ENCODE data around the gene RAP1B. TPM values are rescaled to one million over a fixed set of nuclear protein-coding genes. Genes with fewer than 3 reads are reported as not detected.

RAP1B gene
- 253 TPM for polyA plus RNA-seq
- long read RNA-seq, donor 1, full-length matches to known transcripts, result 31 of 31 reads
- long read RNA-seq, donor 1, partial matches to known transcripts, result 0 of 31 reads
- long read RNA-seq, donor 1, other reads (novel, unspliced or antisense), result 0 of 31 reads
- long read RNA-seq, donor 2, full-length matches to known transcripts, result 74 of 84 reads
- long read RNA-seq, donor 2, partial matches to known transcripts, result 5 of 84 reads
- long read RNA-seq, donor 2, other reads (novel, unspliced or antisense), result 5 of 84 reads
- long read RNA-seq, donor 3, result 0 reads
- long read RNA-seq, donor 4, full-length matches to known transcripts, result 5 of 5 reads
- long read RNA-seq, donor 4, partial matches to known transcripts, result 0 of 5 reads
- long read RNA-seq, donor 4, other reads (novel, unspliced or antisense), result 0 of 5 reads
- long read RNA-seq, donor 5, full-length matches to known transcripts, result 37 of 37 reads
- long read RNA-seq, donor 5, partial matches to known transcripts, result 0 of 37 reads
- long read RNA-seq, donor 5, other reads (novel, unspliced or antisense), result 0 of 37 reads
- long read RNA-seq, donor 6, full-length matches to known transcripts, result 39 of 79 reads
- long read RNA-seq, donor 6, partial matches to known transcripts, result 40 of 79 reads
- long read RNA-seq, donor 6, other reads (novel, unspliced or antisense), result 0 of 79 reads
- long read RNA-seq, donor 7, full-length matches to known transcripts, result 16 of 21 reads
- long read RNA-seq, donor 7, partial matches to known transcripts, result 5 of 21 reads
- long read RNA-seq, donor 7, other reads (novel, unspliced or antisense), result 0 of 21 reads
- long read RNA-seq, donor 8, full-length matches to known transcripts, result 65 of 85 reads
- long read RNA-seq, donor 8, partial matches to known transcripts, result 20 of 85 reads
- long read RNA-seq, donor 8, other reads (novel, unspliced or antisense), result 0 of 85 reads
- long read RNA-seq, donor 9, full-length matches to known transcripts, result 54 of 54 reads
- long read RNA-seq, donor 9, partial matches to known transcripts, result 0 of 54 reads
- long read RNA-seq, donor 9, other reads (novel, unspliced or antisense), result 0 of 54 reads
- long read RNA-seq, donor 10, full-length matches to known transcripts, result 47 of 54 reads
- long read RNA-seq, donor 10, partial matches to known transcripts, result 7 of 54 reads
- long read RNA-seq, donor 10, other reads (novel, unspliced or antisense), result 0 of 54 reads
- long read RNA-seq, donor 11, full-length matches to known transcripts, result 32 of 40 reads
- long read RNA-seq, donor 11, partial matches to known transcripts, result 8 of 40 reads
- long read RNA-seq, donor 11, other reads (novel, unspliced or antisense), result 0 of 40 reads

DNA sequence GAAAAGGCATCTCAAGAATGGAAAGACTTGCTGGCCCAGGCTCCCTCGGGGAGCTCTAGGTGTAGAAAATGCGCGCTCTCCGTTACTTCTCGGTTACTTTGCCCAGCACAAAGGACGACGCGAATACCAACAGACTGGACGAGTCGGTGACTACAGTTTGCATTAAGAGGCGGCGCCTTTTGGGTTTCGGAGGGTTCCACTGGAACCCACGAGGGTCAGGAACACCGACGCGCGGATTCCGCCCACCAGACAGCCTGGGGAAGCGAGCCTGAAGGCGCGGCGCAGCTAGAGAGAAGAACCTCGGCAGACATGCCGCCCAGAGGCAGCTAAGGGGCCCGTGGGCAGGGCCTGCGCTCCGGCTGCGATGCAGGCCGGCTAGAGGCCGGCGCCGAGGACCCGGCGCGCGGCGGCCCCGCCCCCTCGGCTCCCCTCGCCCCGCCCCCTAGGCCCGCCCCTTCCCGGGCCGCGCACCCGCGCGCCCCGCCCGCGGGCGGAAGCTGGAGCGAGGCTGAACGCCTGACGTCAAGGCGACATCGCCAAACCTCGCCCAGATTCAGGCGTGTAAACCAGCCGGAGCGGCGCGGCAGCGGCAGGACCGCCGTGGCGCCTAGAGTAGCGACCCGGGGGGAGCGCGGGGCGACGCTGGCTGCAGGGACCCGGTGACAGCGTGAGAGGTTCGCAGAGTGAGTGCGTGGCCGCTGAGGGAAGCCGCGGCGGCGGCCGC, at the start of gene RAP1B:
Gene RAP1B (plus strand): TSS at position 530 of the 724 bp plus-strand sequence. CDS start 37,826 bp downstream, outside the sequence.
- WGBS (ENCODE audit: insufficient coverage, low lambda C conversion rate), result no CpG with 5 or more reads among the region's 84 CpGs
- no peaks in the 10 kb centered on the region for H3K9me3 ChIP-seq (ENCODE audit: control insufficient read depth, low read depth, low read length)
- H3K4me1 ChIP-seq (ENCODE audit: control insufficient read depth, insufficient read depth, low read length), result peaks cover 2% of the 10 kb centered on the region
- peak; percentile 87 to 90 for DNase-seq
- H3K36me3 ChIP-seq (ENCODE audit: control insufficient read depth, insufficient read depth, low read length), result peaks cover 2% of the 10 kb centered on the region
- H3K4me3 ChIP-seq (ENCODE audit: low read length), result peak within 1 kb of the TSS; percentile 81
- peak within 1 kb of the TSS; percentile 100 for H3K27ac ChIP-seq (ENCODE audit: low read length)
- no peaks in the 10 kb centered on the region for H3K27me3 ChIP-seq (ENCODE audit: control insufficient read depth, insufficient read depth, low read length)

GRCh38 chr12:68561830-68562229, 48.9 kb upstream of the RAP1B start:
- no peak for DNase-seq
- no peaks in the 10 kb centered on the region for H3K4me1 ChIP-seq (ENCODE audit: control insufficient read depth, insufficient read depth, low read length)

DNA sequence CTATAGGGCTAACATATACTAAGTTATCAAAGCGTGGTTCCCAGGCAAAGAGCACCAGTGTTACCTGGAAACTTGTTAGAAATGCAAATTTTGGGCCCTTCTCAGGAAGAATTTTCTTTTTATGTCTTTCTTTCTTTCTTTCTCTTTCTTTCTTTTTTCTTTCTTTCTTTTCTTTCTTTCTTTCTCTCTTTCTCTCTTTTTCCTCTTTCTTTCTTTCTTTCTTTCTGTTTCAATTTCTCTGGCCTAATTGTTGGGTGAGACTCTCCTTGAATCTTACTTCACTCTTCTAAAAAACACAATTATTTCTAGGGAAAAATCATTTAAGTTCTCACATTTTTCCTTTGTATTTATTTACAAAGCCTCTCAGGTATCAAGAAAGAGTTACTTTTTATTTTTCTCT, 46.5 kb upstream of the RAP1B start:
- H3K27ac ChIP-seq (ENCODE audit: low read length), result no peak overlapping the region
- DNase-seq, result no peak
- no peaks in the 10 kb centered on the region for H3K36me3 ChIP-seq (ENCODE audit: control insufficient read depth, insufficient read depth, low read length)
- no peaks in the 10 kb centered on the region for H3K4me1 ChIP-seq (ENCODE audit: control insufficient read depth, insufficient read depth, low read length)
- 86% methylated on average over 1 of the region's 1 CpG for WGBS (ENCODE audit: insufficient coverage, low lambda C conversion rate)
- no peak overlapping the region for H3K4me3 ChIP-seq (ENCODE audit: low read length)
- no peaks in the 10 kb centered on the region for H3K9me3 ChIP-seq (ENCODE audit: control insufficient read depth, low read depth, low read length)
- no peaks in the 10 kb centered on the region for H3K27me3 ChIP-seq (ENCODE audit: control insufficient read depth, insufficient read depth, low read length)

More at GRCh38 chr12:68561830-68562229, 48.9 kb upstream of the RAP1B start:
- no peaks in the 10 kb centered on the region for H3K9me3 ChIP-seq (ENCODE audit: control insufficient read depth, low read depth, low read length)
- no peaks in the 10 kb centered on the region for H3K36me3 ChIP-seq (ENCODE audit: control insufficient read depth, insufficient read depth, low read length)
- no peak overlapping the region for H3K27ac ChIP-seq (ENCODE audit: low read length)
- H3K27me3 ChIP-seq (ENCODE audit: control insufficient read depth, insufficient read depth, low read length), result no peaks in the 10 kb centered on the region
- 60% methylated on average over 1 of the region's 10 CpGs for WGBS (ENCODE audit: insufficient coverage, low lambda C conversion rate)
- no peak overlapping the region for H3K4me3 ChIP-seq (ENCODE audit: low read length)

GRCh38 chr12:68565391-68565903, 45.3 kb upstream of the RAP1B start:
- DNase-seq, result peak in 1 of 2 donors; percentile 20
- Histone ChIP-seq H3K9me3 (ENCODE audit: control insufficient read depth, low read depth, low read length) (no peaks in the 10 kb centered on the region), H3K27ac (ENCODE audit: low read length) (no peak overlapping the region), H3K4me1 (ENCODE audit: control insufficient read depth, insufficient read depth, low read length) (no peaks in the 10 kb centered on the region), H3K27me3 (ENCODE audit: control insufficient read depth, insufficient read depth, low read length) (no peaks in the 10 kb centered on the region), H3K4me3 (ENCODE audit: low read length) (no peak overlapping the region), H3K36me3 (ENCODE audit: control insufficient read depth, insufficient read depth, low read length) (no peaks in the 10 kb centered on the region)
- no CpG with 5 or more reads among the region's 1 CpG for WGBS (ENCODE audit: insufficient coverage, low lambda C conversion rate)

GRCh38 chr12:68568922-68569569, 41.7 kb upstream of the RAP1B start:
- no CpG with 5 or more reads among the region's 3 CpGs for WGBS (ENCODE audit: insufficient coverage, low lambda C conversion rate)
- H3K27me3 ChIP-seq (ENCODE audit: control insufficient read depth, insufficient read depth, low read length), result no peaks in the 10 kb centered on the region
- H3K9me3 ChIP-seq (ENCODE audit: control insufficient read depth, low read depth, low read length), result no peaks in the 10 kb centered on the region
- H3K4me1 ChIP-seq (ENCODE audit: control insufficient read depth, insufficient read depth, low read length), result no peaks in the 10 kb centered on the region
- no peak overlapping the region for H3K27ac ChIP-seq (ENCODE audit: low read length)
- H3K4me3 ChIP-seq (ENCODE audit: low read length), result no peak overlapping the region
- DNase-seq, result no peak
- no peaks in the 10 kb centered on the region for H3K36me3 ChIP-seq (ENCODE audit: control insufficient read depth, insufficient read depth, low read length)

DNA sequence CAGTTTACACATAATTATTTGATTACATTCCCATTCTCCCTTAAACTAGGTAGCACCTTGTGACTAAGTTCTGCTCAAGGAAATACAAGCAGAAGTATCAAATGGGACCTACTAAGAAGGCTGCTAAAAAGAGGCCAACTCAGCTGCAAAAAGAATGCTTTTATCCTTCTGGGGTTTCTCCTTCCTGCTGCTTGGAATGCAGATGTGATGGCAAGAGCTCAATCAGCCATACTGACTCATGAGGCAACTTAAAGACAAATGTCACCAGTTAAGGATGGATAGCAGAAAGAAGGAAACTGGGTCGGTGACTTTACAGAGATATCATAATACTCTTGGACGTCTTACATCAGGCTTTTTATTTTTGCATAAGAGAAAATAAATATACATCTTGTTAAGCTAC, 38.0 kb upstream of the RAP1B start:
- Histone ChIP-seq H3K4me3 (ENCODE audit: low read length) (no peak overlapping the region), H3K27ac (ENCODE audit: low read length) (no peak overlapping the region), H3K4me1 (ENCODE audit: control insufficient read depth, insufficient read depth, low read length) (no peaks in the 10 kb centered on the region), H3K27me3 (ENCODE audit: control insufficient read depth, insufficient read depth, low read length) (no peaks in the 10 kb centered on the region), H3K36me3 (ENCODE audit: control insufficient read depth, insufficient read depth, low read length) (no peaks in the 10 kb centered on the region), H3K9me3 (ENCODE audit: control insufficient read depth, low read depth, low read length) (no peaks in the 10 kb centered on the region)
- no peak for DNase-seq
- WGBS (ENCODE audit: insufficient coverage, low lambda C conversion rate), result no CpG with 5 or more reads among the region's 2 CpGs

DNA sequence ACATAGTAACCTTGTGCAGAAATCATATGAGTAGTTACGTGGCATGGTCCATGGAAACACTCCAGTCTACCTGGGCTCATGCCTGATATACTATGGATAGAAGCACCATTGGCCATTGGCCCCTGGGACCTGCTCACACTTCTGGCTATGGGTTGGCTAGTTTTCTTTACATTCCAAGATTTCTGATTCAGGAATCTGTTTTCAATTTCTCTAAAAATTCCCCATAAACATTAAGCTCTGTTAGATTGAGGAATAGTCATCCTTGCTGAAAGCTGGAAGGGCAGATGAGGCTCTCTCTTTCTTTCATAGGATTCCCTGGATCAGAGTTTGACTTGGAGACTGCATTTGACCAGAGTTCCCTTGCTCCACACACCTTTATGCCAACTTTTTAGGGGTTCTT, 37.3 kb upstream of the RAP1B start:
- Histone ChIP-seq H3K9me3 (ENCODE audit: control insufficient read depth, low read depth, low read length) (no peaks in the 10 kb centered on the region), H3K27ac (ENCODE audit: low read length) (no peak overlapping the region), H3K4me3 (ENCODE audit: low read length) (no peak overlapping the region), H3K36me3 (ENCODE audit: control insufficient read depth, insufficient read depth, low read length) (no peaks in the 10 kb centered on the region), H3K4me1 (ENCODE audit: control insufficient read depth, insufficient read depth, low read length) (no peaks in the 10 kb centered on the region), H3K27me3 (ENCODE audit: control insufficient read depth, insufficient read depth, low read length) (no peaks in the 10 kb centered on the region)
- no peak for DNase-seq
- no CpG with 5 or more reads among the region's 1 CpG for WGBS (ENCODE audit: insufficient coverage, low lambda C conversion rate)

DNA sequence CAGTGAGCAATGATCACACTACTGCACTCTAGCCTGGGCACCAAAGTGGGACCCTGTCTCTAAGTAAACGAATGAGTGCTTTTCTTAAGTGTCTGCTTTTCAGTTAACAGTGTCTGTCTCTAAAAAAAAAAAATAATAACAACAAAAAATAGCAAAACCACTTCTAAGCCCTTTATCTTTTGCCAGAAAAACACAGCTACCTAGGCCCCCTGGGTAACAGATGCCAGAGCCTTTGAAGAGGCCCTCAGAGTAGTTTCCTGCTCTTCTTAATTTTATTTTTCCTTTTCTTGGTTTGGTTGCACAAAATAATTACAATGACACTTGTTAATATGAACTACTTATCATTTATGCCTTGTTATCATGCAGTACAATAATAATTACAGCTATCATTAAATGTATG, 32.8 kb upstream of the RAP1B start:
- no peak for DNase-seq

GRCh38 chr12:68578765-68579164, 31.9 kb upstream of the RAP1B start:
- WGBS (ENCODE audit: insufficient coverage, low lambda C conversion rate), result 40% methylated on average over 3 of the region's 6 CpGs
- Histone ChIP-seq H3K4me3 (ENCODE audit: low read length) (no peak overlapping the region), H3K27ac (ENCODE audit: low read length) (no peak overlapping the region), H3K36me3 (ENCODE audit: control insufficient read depth, insufficient read depth, low read length) (no peaks in the 10 kb centered on the region), H3K9me3 (ENCODE audit: control insufficient read depth, low read depth, low read length) (no peaks in the 10 kb centered on the region), H3K4me1 (ENCODE audit: control insufficient read depth, insufficient read depth, low read length) (no peaks in the 10 kb centered on the region), H3K27me3 (ENCODE audit: control insufficient read depth, insufficient read depth, low read length) (no peaks in the 10 kb centered on the region)
- no peak for DNase-seq

More for the DNA sequence above, 32.8 kb upstream of the RAP1B start:
- no peaks in the 10 kb centered on the region for H3K36me3 ChIP-seq (ENCODE audit: control insufficient read depth, insufficient read depth, low read length)
- no peak overlapping the region for H3K4me3 ChIP-seq (ENCODE audit: low read length)
- H3K9me3 ChIP-seq (ENCODE audit: control insufficient read depth, low read depth, low read length), result no peaks in the 10 kb centered on the region
- 83% methylated on average over 1 of the region's 1 CpG for WGBS (ENCODE audit: insufficient coverage, low lambda C conversion rate)
- H3K27me3 ChIP-seq (ENCODE audit: control insufficient read depth, insufficient read depth, low read length), result no peaks in the 10 kb centered on the region
- H3K4me1 ChIP-seq (ENCODE audit: control insufficient read depth, insufficient read depth, low read length), result no peaks in the 10 kb centered on the region
- no peak overlapping the region for H3K27ac ChIP-seq (ENCODE audit: low read length)

Data from large intestine (tissue), 12 donors.